Neural cell (in vitro differentiated cells): Measurements from ENCODE around the gene FPGS. TPM values are rescaled to one million over a fixed set of nuclear protein-coding genes. Genes with fewer than 3 reads are reported as not detected.

Experiments
- H2AFZ ChIP-seq: fragments of 200-600, 300-800 bp; sonication (generic), shearing (Covaris generic); 2 replicates; pipeline ENCODE4 v1.6.0; 2014; ENCODE audit warnings: low read depth, mild to moderate bottlenecking, antibody characterized with exemption, low read length, moderate library complexity
- H3F3A ChIP-seq: fragments of 200-600 bp; shearing (Covaris generic); 2 replicates; pipeline ENCODE4 v1.6.1; 2016; ENCODE audit warnings: mild to moderate bottlenecking, moderate library complexity, mixed read lengths, antibody characterized with exemption, low read length; ENCODE audit not compliant: insufficient read depth, poor library complexity, severe bottlenecking
- H3K27ac ChIP-seq: fragments of 200-600, 300-800 bp; sonication (generic), shearing (Covaris generic); 2 replicates; pipeline ENCODE4 v1.5.1; 2014; ENCODE audit warnings: mild to moderate bottlenecking, low read length, moderate library complexity
- H3K27me3 ChIP-seq: fragments of 300-800, 200-600 bp; sonication (generic), shearing (Covaris generic); 2 replicates; pipeline ENCODE4 v1.6.0; 2014; ENCODE audit warnings: mild to moderate bottlenecking, low read depth, low read length, moderate library complexity; ENCODE audit not compliant: insufficient read depth
- H3K36me3 ChIP-seq: fragments of 300-800, 200-600 bp; sonication (generic), shearing (Covaris generic); 2 replicates; pipeline ENCODE4 v1.5.1; 2014; ENCODE audit warnings: mild to moderate bottlenecking, antibody characterized with exemption, low read length, moderate library complexity; ENCODE audit not compliant: insufficient read depth
- H3K4me2 ChIP-seq: fragments of 300-800, 200-600 bp; sonication (generic), shearing (Covaris generic); 2 replicates; pipeline ENCODE4 v1.6.0; 2014; ENCODE audit warnings: mild to moderate bottlenecking, low read length
- H3K4me3 ChIP-seq: fragments of 300-800, 200-600 bp; sonication (generic), shearing (Covaris generic); 2 replicates; pipeline ENCODE4 v1.5.1; 2014; ENCODE audit warnings: mild to moderate bottlenecking, low read length, moderate library complexity
- H3K79me2 ChIP-seq: fragments of 200-600 bp; shearing (Covaris generic); replicated peaks from 2 replicates; pipeline ENCODE4 v1.6.0; 2014; ENCODE audit warnings: mild to moderate bottlenecking, low read length, moderate library complexity; ENCODE audit not compliant: insufficient read depth
- H3K9ac ChIP-seq: fragments of 300-800, 200-600 bp; sonication (generic), shearing (Covaris generic); 2 replicates; pipeline ENCODE4 v1.6.1; 2016; ENCODE audit warnings: mild to moderate bottlenecking, low read length, mixed read lengths
- H3K9me2 ChIP-seq: fragments of 200-600 bp; shearing (Covaris generic); 2 replicates; pipeline ENCODE4 v1.6.1; 2016; ENCODE audit warnings: mild to moderate bottlenecking, low read length, mixed read lengths; ENCODE audit not compliant: insufficient read depth
- H3K9me3 ChIP-seq: fragments of 200-600, 300-800 bp; sonication (generic), shearing (Covaris generic); 2 replicates; pipeline ENCODE4 v1.6.1; 2016; ENCODE audit warnings: mild to moderate bottlenecking, mixed run types, low read length, moderate library complexity, mixed read lengths
- H4K20me1 ChIP-seq: fragments of 200-600 bp; shearing (Covaris generic); 2 replicates; pipeline ENCODE4 v1.6.1; 2016; ENCODE audit warnings: mild to moderate bottlenecking, mixed run types; ENCODE audit not compliant: insufficient read depth
- CTCF ChIP-seq: fragments of 450-650 bp; IDR thresholded peaks from 2 replicates; pipeline ENCODE4 v1.5.1; 2014; ENCODE audit warnings: antibody characterized with exemption, mild to moderate bottlenecking, moderate library complexity; ENCODE audit not compliant: poor library complexity, severe bottlenecking
- EP300 ChIP-seq: fragments of 450-650 bp; conservative IDR thresholded peaks from 2 replicates; pipeline ENCODE4 v1.6.1; 2014; ENCODE audit warnings: antibody characterized with exemption, mild to moderate bottlenecking, moderate library complexity; ENCODE audit not compliant: poor library complexity, severe bottlenecking
- EZH2 ChIP-seq: fragments of 200-600, 300-800 bp; shearing (Covaris generic), sonication (generic); IDR thresholded peaks from 2 replicates; pipeline ENCODE4 v1.6.1; 2014; ENCODE audit warnings: antibody characterized with exemption, low read length, borderline replicate concordance, mild to moderate bottlenecking; ENCODE audit not compliant: insufficient read depth, poor library complexity, severe bottlenecking
- MXI1 ChIP-seq: fragments of 450-650 bp; conservative IDR thresholded peaks from 2 replicates; pipeline ENCODE4 v1.6.1; 2014; ENCODE audit warnings: antibody characterized with exemption, mild to moderate bottlenecking; ENCODE audit not compliant: poor library complexity, severe bottlenecking
- POLR2AphosphoS5 ChIP-seq: IDR thresholded peaks from 2 replicates; pipeline ENCODE4 v1.6.1; 2012
- RAD21 ChIP-seq: fragments of 450-650 bp; conservative IDR thresholded peaks from 2 replicates; pipeline ENCODE4 v1.6.1; 2014; ENCODE audit warnings: antibody characterized with exemption, mild to moderate bottlenecking, moderate library complexity
- REST ChIP-seq: IDR thresholded peaks from 2 replicates; pipeline ENCODE4 v1.6.1; 2012; ENCODE audit warnings: borderline replicate concordance
- SMC3 ChIP-seq: fragments of 450-650 bp; conservative IDR thresholded peaks from 2 replicates; pipeline ENCODE4 v1.6.1; 2014; ENCODE audit warnings: antibody characterized with exemption, mild to moderate bottlenecking, moderate library complexity; ENCODE audit not compliant: poor library complexity
- TAF1 ChIP-seq: IDR thresholded peaks from 2 replicates; pipeline ENCODE4 v1.6.1; 2012; ENCODE audit warnings: low read depth
- polyA minus RNA-seq: library from RNA; depleted of rRNA, polyadenylated mRNA; stranded (reverse); fragments of >200 nt; gene quantifications from 2 replicates; pipeline ENCODE4 v1.2.3, GENCODE V29; 2014
- polyA plus RNA-seq: library from polyadenylated mRNA; depleted of rRNA; stranded (reverse); fragments of >200 nt; gene quantifications from 2 replicates; pipeline ENCODE4 v1.2.3, GENCODE V29; 2014

The FPGS gene
- 38.4 and 60.5 TPM in 2 replicates for polyA plus RNA-seq
- 19.2 and 29.2 TPM in 2 replicates for polyA minus RNA-seq

- Histone ChIP-seq H2AFZ (peak within 1 kb of the TSS; percentile 76), H3F3A (no peaks in the 10 kb centered on the region), H3K27ac (peak within 1 kb of the TSS; percentile 37), H3K9me3 (no peaks in the 10 kb centered on the region), H3K4me2 (peak within 1 kb of the TSS; percentile 86), H3K36me3 (no peaks in the 10 kb centered on the region), H3K27me3 (no peaks in the 10 kb centered on the region), H4K20me1 (no peaks in the 10 kb centered on the region), H3K4me3 (peak within 1 kb of the TSS; percentile 91), H3K79me2 (peaks cover 4% of the 10 kb centered on the region), H3K9ac (peak within 1 kb of the TSS; percentile 80), H3K9me2 (no peaks in the 10 kb centered on the region)
- TF ChIP-seq EZH2, result no peak
- peak; percentile 18 for TF ChIP-seq TAF1
- no peak for TF ChIP-seq CTCF
- peak; percentile 61 for TF ChIP-seq POLR2AphosphoS5
- TF ChIP-seq REST, result peak; percentile 36
- TF ChIP-seq SMC3, result peak; percentile 24
- peak; percentile 98 for TF ChIP-seq MXI1
- no peak for TF ChIP-seq RAD21
- TF ChIP-seq EP300, result no peak
Measured at GRCh38 chr9:127802576-127803443, at the start of gene FPGS. Gene FPGS, plus strand, starts transcription at chr9:127802882. Its CDS starts 43 bp downstream, at chr9:127802925.

- no peaks in the 10 kb centered on the region for H4K20me1 ChIP-seq
- H3K27me3 ChIP-seq, result no peaks in the 10 kb centered on the region
- H3K79me2 ChIP-seq, result peaks cover 26% of the 10 kb centered on the region
- peak overlapping the region; percentile 100 for H3K4me3 ChIP-seq
- no peaks in the 10 kb centered on the region for H3F3A ChIP-seq
- no peaks in the 10 kb centered on the region for H3K9me3 ChIP-seq
- H3K9me2 ChIP-seq, result no peaks in the 10 kb centered on the region
- no peaks in the 10 kb centered on the region for H3K36me3 ChIP-seq
- H3K27ac ChIP-seq, result peak overlapping the region; percentile 98
- H2AFZ ChIP-seq, result no peak overlapping the region
- H3K9ac ChIP-seq, result peak overlapping the region; percentile 100
- TF ChIP-seq CTCF (no peak), RAD21 (no peak), EP300 (no peak), MXI1 (no peak), POLR2AphosphoS5 (no peak), REST (no peak), EZH2 (no peak), SMC3 (no peak), TAF1 (no peak)
- H3K4me2 ChIP-seq, result peak overlapping the region; percentile 36
Measured at GRCh38 chr9:127753148-127753547, 49.5 kb upstream of the FPGS start.
